NCI-H2081 treated with DMSO at 0.1 percent for 48 hours (cell line): Measurements from ENCODE around the gene CHSY1.
A peak's percentile ranks its signal among the peaks of the same experiment; 100 is the strongest.
"Not testable (repeated sequence)": the region's sequence is repeated elsewhere in the genome, so short reads cannot be mapped to it uniquely, and the experiment has no call there.

ENCODE experiments used
- DNase-seq: peaks from one replicate; lab custom pipeline; 2025; lab: John Stamatoyannopoulos, UW

Gene CHSY1

GRCh38 chr15:101251830-101252820 is at the start of gene CHSY1:
Gene CHSY1, minus strand, starts transcription at chr15:101252048. Its CDS starts 592 bp downstream, at chr15:101251456.
- DNase-seq = no peak

- DNase-seq = no peak
Measured at GRCh38 chr15:101296418-101297405, 44.9 kb upstream of the CHSY1 start.

GRCh38 chr15:101295607-101296161 is 43.8 kb upstream of the CHSY1 start:
- no peak for DNase-seq

GRCh38 chr15:101294731-101295606 is 43.1 kb upstream of the CHSY1 start, which contains the start of gene SNRPA1:
Gene SNRPA1, minus strand, starts transcription at chr15:101295248. Its CDS starts 70 bp downstream, at chr15:101295178.
- DNase-seq = peak; percentile 63

GRCh38 chr15:101293122-101293521 is 41.3 kb upstream of the CHSY1 start:
- DNase-seq = no peak

GRCh38 chr15:101288905-101289513 is 37.2 kb upstream of the CHSY1 start:
- DNase-seq = no peak

GRCh38 chr15:101287342-101287741 is 35.5 kb upstream of the CHSY1 start:
- not testable (repeated sequence) for DNase-seq

- DNase-seq = no peak
Measured at GRCh38 chr15:101286471-101287114, 34.7 kb upstream of the CHSY1 start.

GRCh38 chr15:101283931-101284330 is 32.1 kb upstream of the CHSY1 start:
- no peak for DNase-seq

- DNase-seq = no peak
Measured at GRCh38 chr15:101280007-101280406, 28.2 kb upstream of the CHSY1 start.

GRCh38 chr15:101277943-101278564 is 26.2 kb upstream of the CHSY1 start:
- DNase-seq = no peak

- peak; percentile 18 for DNase-seq
Measured at GRCh38 chr15:101277038-101277822, 25.4 kb upstream of the CHSY1 start, which contains the start of gene SELENOS. Gene SELENOS, minus strand, starts transcription at chr15:101277485. Its CDS starts 68 bp downstream, at chr15:101277417.

- no peak for DNase-seq
Measured at GRCh38 chr15:101276501-101277037, 24.7 kb upstream of the CHSY1 start.

GRCh38 chr15:101275018-101275417 is 23.2 kb upstream of the CHSY1 start:
- no peak for DNase-seq

GRCh38 chr15:101273534-101273933 is 21.7 kb upstream of the CHSY1 start:
- no peak for DNase-seq

GRCh38 chr15:101272584-101272983 is 20.7 kb upstream of the CHSY1 start:
- no peak for DNase-seq

GRCh38 chr15:101269479-101270223 is 17.8 kb upstream of the CHSY1 start:
- DNase-seq = no peak
